Breast epithelium (tissue), 4 donors: Measurements from ENCODE around the gene PLA2G2A. TPM values are rescaled to one million over a fixed set of nuclear protein-coding genes. Genes with fewer than 3 reads are reported as not detected.
"Not testable (repeated sequence)": the region's sequence is repeated elsewhere in the genome, so short reads cannot be mapped to it uniquely, and the experiment has no call there.

ENCODE experiments used
- DNase-seq, 2 donors: peaks; one replicate each; pipeline ENCODE4 v3.0.0-alpha.2; 2019; ENCODE audit warnings: low spot score in 2 of 2
- H3K27ac ChIP-seq, 2 donors: fragments of 200-600 bp; sonication (generic) in 1 of 2; one replicate each; pipeline ENCODE4 v1.5.1; 2016 to 2019; ENCODE audit warnings: mild to moderate bottlenecking in 1 of 2
- H3K27me3 ChIP-seq, 2 donors: fragments of 200-600 bp; sonication (generic) in 1 of 2; one replicate each; pipeline versions ENCODE4 v1.5.1 to v1.6.0; 2017 to 2019; ENCODE audit warnings: control low read depth in 1 of 2, mild to moderate bottlenecking in 1 of 2
- H3K36me3 ChIP-seq: fragments of 200-600 bp; one replicate; pipeline ENCODE4 v1.5.1; 2019
- H3K4me1 ChIP-seq, 2 donors: fragments of 200-600 bp; sonication (generic); one replicate each; pipeline ENCODE4 v1.5.1; 2016 to 2019; ENCODE audit warnings: control low read depth in 1 of 2
- H3K4me3 ChIP-seq, 3 donors: fragments of 200-600 bp; sonication (generic); 1 replicate in 2 of 3; 2 replicates in 1 of 3; pipeline ENCODE4 v1.5.1; 2016 to 2019; ENCODE audit warnings: mild to moderate bottlenecking in 3 of 3, moderate library complexity in 2 of 3
- H3K9me3 ChIP-seq, 2 donors: fragments of 200-600 bp; sonication (generic) in 1 of 2; one replicate each; pipeline ENCODE4 v1.5.1; 2016 to 2019; ENCODE audit warnings: control low read depth in 1 of 2
- POLR2A ChIP-seq: fragments of 450-650 bp; IDR thresholded peaks from one replicate; pipeline ENCODE4 v1.6.1; 2016; ENCODE audit warnings: antibody characterized with exemption, mild to moderate bottlenecking, moderate library complexity
- POLR2AphosphoS5 ChIP-seq, 3 donors: sonication (generic); formaldehyde crosslinking; IDR thresholded peaks; one replicate each; pipeline ENCODE4 v1.6.1; 2017; ENCODE audit warnings: antibody characterized with exemption in 3 of 3
- intact Hi-C: fragments of 100-400 bp; cut with DNase I; formaldehyde crosslinking; loops from one replicate; pipeline ENCODE4 v1.15.1; 2023; ENCODE audit warnings: low total_unique reads
- total RNA-seq, 3 donors: library from RNA; depleted of rRNA; stranded (reverse); fragments of >200 nt; gene quantifications; one replicate each; pipeline ENCODE4 v1.1.0, GENCODE V29; 2016
- TF ChIP-seq, protein P1 (sequence below), 3 donors: fragments of 450-650 bp; IDR thresholded peaks; one replicate each; pipeline ENCODE4 v1.5.1; 2016 to 2017; ENCODE audit warnings: antibody characterized with exemption in 3 of 3, mild to moderate bottlenecking in 3 of 3, moderate library complexity in 3 of 3

The PLA2G2A gene
- total RNA-seq, 3 donors from 2014 or later: 71.4 to 342 (median 91.9) TPM

DNA sequence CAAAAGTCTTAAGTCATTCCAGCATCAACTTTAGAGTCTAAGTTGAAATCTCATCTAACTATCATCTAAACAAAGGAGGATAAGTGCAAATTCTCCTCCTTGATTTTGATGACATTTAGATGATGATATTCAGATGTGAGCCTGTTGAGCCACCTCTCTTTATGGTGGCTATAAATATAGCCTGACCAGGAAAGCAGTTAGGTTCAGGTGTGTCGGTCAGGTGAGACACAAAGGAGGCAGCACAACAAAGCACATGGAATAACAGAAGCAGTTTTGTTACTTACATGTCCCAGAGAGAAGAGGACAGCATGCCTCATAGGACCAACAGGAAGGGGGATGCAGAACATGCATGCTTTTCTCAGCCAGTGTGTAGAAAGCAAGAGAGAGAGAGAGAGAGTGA is 30.6 kb upstream of the PLA2G2A start:
- H3K4me3 ChIP-seq: no peak overlapping the region
- no peak for DNase-seq
- no peak overlapping the region for H3K27ac ChIP-seq
- intact Hi-C loops: no loop called here
- TF ChIP-seq, protein P1, sequence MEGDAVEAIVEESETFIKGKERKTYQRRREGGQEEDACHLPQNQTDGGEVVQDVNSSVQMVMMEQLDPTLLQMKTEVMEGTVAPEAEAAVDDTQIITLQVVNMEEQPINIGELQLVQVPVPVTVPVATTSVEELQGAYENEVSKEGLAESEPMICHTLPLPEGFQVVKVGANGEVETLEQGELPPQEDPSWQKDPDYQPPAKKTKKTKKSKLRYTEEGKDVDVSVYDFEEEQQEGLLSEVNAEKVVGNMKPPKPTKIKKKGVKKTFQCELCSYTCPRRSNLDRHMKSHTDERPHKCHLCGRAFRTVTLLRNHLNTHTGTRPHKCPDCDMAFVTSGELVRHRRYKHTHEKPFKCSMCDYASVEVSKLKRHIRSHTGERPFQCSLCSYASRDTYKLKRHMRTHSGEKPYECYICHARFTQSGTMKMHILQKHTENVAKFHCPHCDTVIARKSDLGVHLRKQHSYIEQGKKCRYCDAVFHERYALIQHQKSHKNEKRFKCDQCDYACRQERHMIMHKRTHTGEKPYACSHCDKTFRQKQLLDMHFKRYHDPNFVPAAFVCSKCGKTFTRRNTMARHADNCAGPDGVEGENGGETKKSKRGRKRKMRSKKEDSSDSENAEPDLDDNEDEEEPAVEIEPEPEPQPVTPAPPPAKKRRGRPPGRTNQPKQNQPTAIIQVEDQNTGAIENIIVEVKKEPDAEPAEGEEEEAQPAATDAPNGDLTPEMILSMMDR (IDR thresholded peaks at IDR 0.05): no peak
- no peak for TF ChIP-seq POLR2A
- TF ChIP-seq POLR2AphosphoS5 (IDR thresholded peaks at IDR 0.05): no peak
- H3K36me3 ChIP-seq: no peaks in the 10 kb centered on the region
- H3K4me1 ChIP-seq: no peaks in the 10 kb centered on the region
- H3K27me3 ChIP-seq: no peaks in the 10 kb centered on the region
- peaks cover 0 to 11% of the 10 kb centered on the region in 2 donors for H3K9me3 ChIP-seq

DNA sequence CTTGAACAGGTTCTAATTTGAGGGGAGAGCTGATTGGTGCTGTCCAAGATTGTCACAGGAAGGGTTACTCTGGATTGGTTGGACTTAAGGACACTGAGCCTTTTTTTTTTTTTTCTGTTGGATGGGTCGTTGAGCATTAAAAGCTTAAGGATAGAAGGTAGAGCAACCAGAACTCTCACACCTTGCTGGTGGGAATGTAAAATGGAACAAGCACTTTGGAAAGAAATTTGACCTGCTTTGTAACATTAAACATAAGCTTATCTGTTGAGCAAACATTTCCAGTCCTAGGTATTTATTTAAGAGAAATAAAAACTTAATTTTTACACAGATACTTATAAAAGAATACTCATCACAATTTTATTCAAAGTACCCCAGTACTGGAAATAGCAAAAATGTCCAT is 29.8 kb upstream of the PLA2G2A start:
- intact Hi-C loops: no loop called here
- DNase-seq: no peak
- Histone ChIP-seq H3K4me3 (no peak overlapping the region), H3K36me3 (no peaks in the 10 kb centered on the region), H3K9me3 (peaks cover 0 to 7% of the 10 kb centered on the region in 2 donors), H3K4me1 (no peaks in the 10 kb centered on the region), H3K27ac (peak overlapping the region in 1 of 2 donors; percentile 69), H3K27me3 (no peaks in the 10 kb centered on the region)
- no peak for TF ChIP-seq POLR2AphosphoS5 (IDR thresholded peaks at IDR 0.05)
- TF ChIP-seq, protein P1 (IDR thresholded peaks at IDR 0.05): no peak
- no peak for TF ChIP-seq POLR2A

DNA sequence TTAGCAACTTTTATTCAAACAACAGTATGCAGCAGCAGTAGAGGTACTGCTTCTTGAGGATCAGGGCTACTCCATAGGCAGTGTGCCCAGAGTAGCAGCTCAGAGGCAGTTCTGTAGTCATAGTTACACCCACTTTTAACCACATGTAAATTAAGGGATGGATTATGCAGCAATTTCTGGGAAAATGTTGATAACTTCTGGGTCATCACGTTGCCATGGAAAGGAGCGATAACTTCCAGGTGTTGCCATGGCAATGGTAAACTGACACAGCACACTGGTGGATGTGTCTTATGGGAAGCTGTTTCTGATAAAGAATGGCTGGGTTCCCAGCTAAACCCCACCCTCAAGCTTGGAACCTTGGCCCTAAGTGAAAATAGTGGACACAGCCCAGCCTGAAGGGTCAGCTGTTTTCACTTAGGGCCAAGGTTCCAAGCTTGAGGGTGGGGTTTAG is 29.0 kb upstream of the PLA2G2A start:
- no peaks in the 10 kb centered on the region for H3K9me3 ChIP-seq
- TF ChIP-seq, protein P1 (IDR thresholded peaks at IDR 0.05): no peak
- no peak for TF ChIP-seq POLR2AphosphoS5 (IDR thresholded peaks at IDR 0.05)
- TF ChIP-seq POLR2A: no peak
- no peaks in the 10 kb centered on the region for H3K4me1 ChIP-seq
- H3K27ac ChIP-seq: peak overlapping the region in 1 of 2 donors; percentile 69
- no peaks in the 10 kb centered on the region for H3K27me3 ChIP-seq
- no peak overlapping the region for H3K4me3 ChIP-seq
- no peak for DNase-seq
- H3K36me3 ChIP-seq: no peaks in the 10 kb centered on the region
- intact Hi-C loops: no loop called here

DNA sequence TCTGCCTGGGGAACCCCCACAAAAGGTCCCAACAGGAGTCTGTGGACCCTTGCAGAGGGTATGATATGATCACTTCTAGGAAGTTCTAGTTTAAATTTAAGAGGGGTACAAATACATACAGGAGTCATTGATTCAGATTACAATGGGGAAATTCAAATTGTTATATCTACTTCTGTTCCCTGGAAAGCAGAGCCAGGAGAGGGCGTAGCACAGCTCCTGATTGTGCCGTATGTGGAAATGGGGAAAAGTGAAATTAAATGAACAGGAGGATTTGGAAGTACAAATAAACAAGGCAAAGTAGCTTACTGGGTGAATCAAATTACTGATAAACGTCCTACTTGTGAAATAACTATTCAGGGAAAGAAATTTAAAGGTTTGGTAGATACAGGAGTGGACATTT is 19.4 kb upstream of the PLA2G2A start:
- peak overlapping the region in 1 of 2 donors; percentile 38 for H3K27ac ChIP-seq
- DNase-seq, H3K4me1 ChIP-seq, intact Hi-C loops, H3K9me3 ChIP-seq, H3K27me3 ChIP-seq, H3K4me3 ChIP-seq, H3K36me3 ChIP-seq: not testable (repeated sequence)

DNA sequence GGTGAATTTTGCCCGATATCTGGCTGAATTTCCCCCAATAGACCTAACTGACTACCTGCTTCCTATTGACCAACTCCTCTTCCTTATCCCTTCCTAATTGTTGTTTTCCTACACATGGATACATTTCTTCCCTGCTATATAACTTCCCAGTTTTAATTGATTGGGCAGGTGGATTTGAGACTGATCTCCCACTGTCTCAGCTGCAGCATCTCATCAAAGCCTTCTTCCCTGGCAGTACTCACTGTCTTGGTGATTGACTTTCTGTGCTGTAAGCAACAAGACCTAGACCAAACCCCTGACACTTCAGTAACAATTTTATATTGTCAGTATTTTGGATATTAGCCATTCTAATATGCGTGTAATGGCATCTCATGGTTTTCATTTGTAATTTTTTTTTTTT is 11.3 kb upstream of the PLA2G2A start:
- Histone ChIP-seq H3K4me3 (no peak overlapping the region), H3K27me3 (no peaks in the 10 kb centered on the region), H3K27ac (no peak overlapping the region), H3K36me3 (no peaks in the 10 kb centered on the region), H3K4me1 (no peaks in the 10 kb centered on the region), H3K9me3 (no peaks in the 10 kb centered on the region)
- DNase-seq: no peak
- TF ChIP-seq, protein P1 (IDR thresholded peaks at IDR 0.05): no peak
- TF ChIP-seq POLR2A (no peak), POLR2AphosphoS5 (IDR thresholded peaks at IDR 0.05) (no peak)
- intact Hi-C loops: no loop called here

DNA sequence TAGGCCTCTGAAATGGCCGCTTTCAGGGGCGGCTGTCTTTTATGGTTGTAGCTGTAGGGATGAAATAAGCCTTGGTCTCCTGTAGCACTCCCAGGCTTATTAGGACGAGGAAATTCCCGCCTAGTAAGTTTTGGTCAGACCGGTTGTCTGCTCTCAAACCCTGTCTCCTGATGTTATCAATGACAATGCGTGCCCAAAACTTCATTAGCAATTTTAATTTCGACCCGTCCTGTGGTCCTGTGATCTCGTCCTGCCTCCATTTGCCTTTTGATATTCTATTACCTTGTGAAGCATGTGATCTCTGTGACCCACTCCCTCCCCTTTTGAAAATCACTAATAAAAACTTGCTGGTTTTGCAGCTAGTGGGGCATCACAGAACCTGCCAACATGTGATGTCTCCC is 10.8 kb upstream of the PLA2G2A start:
- intact Hi-C loops, H3K4me1 ChIP-seq: not testable (repeated sequence)

More for the DNA sequence above, 10.8 kb upstream of the PLA2G2A start:
- H3K36me3 ChIP-seq, H3K27me3 ChIP-seq, DNase-seq, H3K27ac ChIP-seq, H3K4me3 ChIP-seq, H3K9me3 ChIP-seq: not testable (repeated sequence)
